Ascending aorta (tissue), 2 donors: ENCODE measurements around the gene PRRC2B. TPM values are rescaled to one million over a fixed set of nuclear protein-coding genes. Genes with fewer than 3 reads are reported as not detected.
"Not testable (repeated sequence)": the region's sequence is repeated elsewhere in the genome, so short reads cannot be mapped to it uniquely, and the experiment has no call there.

Source experiments
- DNase-seq, 2 donors: peaks; one replicate each; pipeline ENCODE4 v3.0.0-alpha.2; 2019; ENCODE audit warnings: low spot score in 2 of 2
- H3K27ac ChIP-seq, 2 donors: fragments of 200-600 bp; sonication (generic); one replicate each; pipeline ENCODE4 v1.5.1; 2016 to 2017; ENCODE audit warnings: mild to moderate bottlenecking in 1 of 2
- H3K27me3 ChIP-seq: fragments of 200-600 bp; sonication (generic); one replicate; pipeline ENCODE4 v1.5.1; 2017
- H3K36me3 ChIP-seq, 2 donors: fragments of 200-600 bp; sonication (generic); one replicate each; pipeline ENCODE4 v1.5.1; 2016
- H3K4me1 ChIP-seq, 2 donors: fragments of 200-600 bp; sonication (generic); one replicate each; pipeline ENCODE4 v1.5.1; 2016 to 2017; ENCODE audit warnings: mild to moderate bottlenecking in 1 of 2
- H3K4me3 ChIP-seq, 2 donors: fragments of 200-600 bp; sonication (generic); one replicate each; pipeline ENCODE4 v1.5.1; 2016 to 2017; ENCODE audit warnings: mild to moderate bottlenecking in 1 of 2
- H3K9me3 ChIP-seq, 2 donors: fragments of 200-600 bp; sonication (generic); one replicate each; pipeline ENCODE4 v1.5.1; 2016
- CTCF ChIP-seq, 3 experiments: fragments of 200-600 bp in 2 of 3; fragments of 450-650 bp in 1 of 3; sonication (generic) in 2 of 3; IDR thresholded peaks; one replicate each; pipeline ENCODE4 v1.5.1; 2016 to 2019; ENCODE audit warnings: antibody characterized with exemption in 3 of 3, mild to moderate bottlenecking in 1 of 3, moderate library complexity in 1 of 3
- intact Hi-C: fragments of 100-400 bp; cut with DNase I; formaldehyde crosslinking; loops from one replicate; pipeline ENCODE4 v1.15.1; 2023
- total RNA-seq: library from RNA; depleted of rRNA; stranded (reverse); fragments of >200 nt; gene quantifications from one replicate; pipeline ENCODE4 v1.1.0, GENCODE V29; 2016

The PRRC2B gene
- total RNA-seq, 1 donor from 2014 or later: 199 TPM

GRCh38 chr9:131468031-131468430 is 74.1 kb downstream of the PRRC2B start:
- intact Hi-C loops: no loop called here
- Histone ChIP-seq H3K27me3 (no peaks in the 10 kb centered on the region), H3K27ac (no peak overlapping the region), H3K4me3 (no peak overlapping the region), H3K9me3 (no peaks in the 10 kb centered on the region), H3K36me3 (peaks cover 82 to 100% of the 10 kb centered on the region in 2 donors), H3K4me1 (no peaks in the 10 kb centered on the region)
- DNase-seq: peak in 1 of 2 donors; percentile 41
- TF ChIP-seq CTCF (IDR thresholded peaks at IDR 0.05): no peak

- Histone ChIP-seq H3K27ac (no peak overlapping the region), H3K4me1 (no peaks in the 10 kb centered on the region), H3K36me3 (peaks cover 90 to 100% of the 10 kb centered on the region in 2 donors), H3K27me3 (no peaks in the 10 kb centered on the region), H3K9me3 (no peaks in the 10 kb centered on the region), H3K4me3 (no peak overlapping the region)
- TF ChIP-seq CTCF (IDR thresholded peaks at IDR 0.05): no peak
- intact Hi-C loops: no loop called here
- DNase-seq: peak in 1 of 2 donors; percentile 49
Measured at GRCh38 chr9:131469356-131469755, 75.5 kb downstream of the PRRC2B start.

- intact Hi-C loops: no loop called here
- Histone ChIP-seq H3K27me3 (no peaks in the 10 kb centered on the region), H3K9me3 (no peaks in the 10 kb centered on the region), H3K4me1 (no peaks in the 10 kb centered on the region), H3K4me3 (no peak overlapping the region), H3K36me3 (peaks cover 90 to 100% of the 10 kb centered on the region in 2 donors), H3K27ac (no peak overlapping the region)
- DNase-seq: peak in 1 of 2 donors; percentile 21
- TF ChIP-seq CTCF (IDR thresholded peaks at IDR 0.05): no peak
Measured at GRCh38 chr9:131469951-131470350, 76.1 kb downstream of the PRRC2B start.

GRCh38 chr9:131470581-131470991 is 76.7 kb downstream of the PRRC2B start:
- H3K36me3 ChIP-seq: peaks cover 90 to 100% of the 10 kb centered on the region in 2 donors
- intact Hi-C loops: no loop called here

GRCh38 chr9:131472085-131472484 is 78.2 kb downstream of the PRRC2B start:
- peaks cover 92 to 100% of the 10 kb centered on the region in 2 donors for H3K36me3 ChIP-seq
- H3K27me3 ChIP-seq, intact Hi-C loops, H3K9me3 ChIP-seq, H3K4me1 ChIP-seq, H3K27ac ChIP-seq, H3K4me3 ChIP-seq, DNase-seq: not testable (repeated sequence)

More at GRCh38 chr9:131470581-131470991, 76.7 kb downstream of the PRRC2B start:
- no peaks in the 10 kb centered on the region for H3K4me1 ChIP-seq
- DNase-seq: peak in 1 of 2 donors; percentile 44
- no peak overlapping the region for H3K27ac ChIP-seq
- H3K27me3 ChIP-seq: no peaks in the 10 kb centered on the region
- no peak for TF ChIP-seq CTCF (IDR thresholded peaks at IDR 0.05)
- H3K9me3 ChIP-seq: no peaks in the 10 kb centered on the region
- H3K4me3 ChIP-seq: no peak overlapping the region

GRCh38 chr9:131473198-131473885 is 79.5 kb downstream of the PRRC2B start:
- Histone ChIP-seq H3K4me1 (no peaks in the 10 kb centered on the region), H3K27me3 (no peaks in the 10 kb centered on the region), H3K9me3 (no peaks in the 10 kb centered on the region), H3K27ac (no peak overlapping the region), H3K4me3 (no peak overlapping the region), H3K36me3 (peaks cover 92 to 100% of the 10 kb centered on the region in 2 donors)
- DNase-seq: peak in 1 of 2 donors; percentile 50
- intact Hi-C loops: no loop called here
- TF ChIP-seq CTCF (IDR thresholded peaks at IDR 0.05): no peak
